Left renal cortex interstitium (tissue), 4 donors: Measurements from ENCODE around the gene RNLS. TPM values are rescaled to one million over a fixed set of nuclear protein-coding genes. Genes with fewer than 3 reads are reported as not detected.
"Not testable (repeated sequence)": the region's sequence is repeated elsewhere in the genome, so short reads cannot be mapped to it uniquely, and the experiment has no call there.

ENCODE experiments used
- DNase-seq, 4 donors: peaks; one replicate each; pipeline ENCODE4 v3.0.0-alpha.2; 2013; ENCODE audit warnings: low read depth in 4 of 4, low spot score in 2 of 4, missing footprints in 1 of 4
- polyA plus RNA-seq, 4 donors: library from polyadenylated mRNA; unstranded; fragments of 120-200 nt; gene quantifications; one replicate each; pipeline ENCODE4 v1.2.1, GENCODE V29; 2013; ENCODE audit not compliant: insufficient read length in 4 of 4

RNLS gene
- polyA plus RNA-seq, 4 donors: 14.5 to 21.2 (median 15.8) TPM

GRCh38 chr10:88489107-88489506 lies 94.0 kb downstream of the RNLS start:
- DNase-seq: no peak

GRCh38 chr10:88486816-88487215 lies 96.3 kb downstream of the RNLS start:
- DNase-seq: not testable (repeated sequence)

DNA sequence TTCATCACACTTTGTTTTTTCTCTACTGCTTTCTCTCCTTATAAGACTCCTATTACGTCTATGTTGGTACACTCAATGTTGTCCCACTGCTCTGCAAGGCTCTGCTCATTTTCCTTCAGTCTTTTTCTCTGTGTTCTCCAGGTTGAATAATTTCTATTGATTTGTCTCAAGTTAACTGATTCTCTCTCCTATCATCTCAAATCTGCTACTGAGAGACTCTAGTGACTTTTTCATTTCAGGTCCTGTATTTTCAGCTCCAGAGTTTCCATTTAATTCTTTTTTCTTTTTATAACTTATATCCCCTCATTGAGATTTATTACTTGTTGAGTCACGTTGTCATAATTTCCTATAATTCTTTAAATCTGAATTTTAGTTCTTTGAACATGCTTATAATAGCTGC lies 100.9 kb downstream of the RNLS start:
- DNase-seq: no peak

- DNase-seq: no peak
Measured at GRCh38 chr10:88478256-88478655, 104.9 kb downstream of the RNLS start.

DNA sequence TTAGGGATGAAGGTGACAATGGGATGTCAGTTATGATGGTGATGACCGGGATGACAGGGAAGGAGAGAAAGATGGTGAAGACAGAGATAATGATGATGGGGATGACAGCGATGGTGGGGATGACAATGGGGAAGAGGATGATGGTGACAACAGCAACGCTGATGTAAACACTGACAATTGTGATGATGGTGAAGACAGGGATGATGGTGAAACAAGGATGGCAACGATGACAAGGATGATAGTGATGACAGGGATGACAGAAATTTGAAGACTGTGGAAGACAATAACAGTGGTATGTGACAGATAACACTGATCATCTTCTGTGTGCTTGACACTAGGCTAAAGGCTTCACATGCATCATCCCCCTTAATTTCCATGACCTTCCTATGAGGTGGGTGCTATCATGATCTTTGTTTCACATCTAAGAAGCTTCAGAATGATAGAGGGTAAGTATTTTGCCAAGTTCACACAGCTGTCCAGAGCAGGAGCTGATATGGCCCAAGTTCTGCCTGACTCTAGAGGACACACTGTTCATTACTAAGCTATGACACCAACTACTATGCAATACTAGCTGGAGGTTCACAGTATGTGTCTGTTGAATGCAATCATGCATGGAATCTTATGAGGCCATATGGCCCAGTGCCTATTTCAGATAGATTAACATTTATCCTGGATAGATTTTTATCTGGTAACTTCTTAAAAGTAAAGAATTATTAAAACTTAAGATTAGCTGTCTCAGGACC lies 105.6 kb downstream of the RNLS start:
- no peak for DNase-seq

DNA sequence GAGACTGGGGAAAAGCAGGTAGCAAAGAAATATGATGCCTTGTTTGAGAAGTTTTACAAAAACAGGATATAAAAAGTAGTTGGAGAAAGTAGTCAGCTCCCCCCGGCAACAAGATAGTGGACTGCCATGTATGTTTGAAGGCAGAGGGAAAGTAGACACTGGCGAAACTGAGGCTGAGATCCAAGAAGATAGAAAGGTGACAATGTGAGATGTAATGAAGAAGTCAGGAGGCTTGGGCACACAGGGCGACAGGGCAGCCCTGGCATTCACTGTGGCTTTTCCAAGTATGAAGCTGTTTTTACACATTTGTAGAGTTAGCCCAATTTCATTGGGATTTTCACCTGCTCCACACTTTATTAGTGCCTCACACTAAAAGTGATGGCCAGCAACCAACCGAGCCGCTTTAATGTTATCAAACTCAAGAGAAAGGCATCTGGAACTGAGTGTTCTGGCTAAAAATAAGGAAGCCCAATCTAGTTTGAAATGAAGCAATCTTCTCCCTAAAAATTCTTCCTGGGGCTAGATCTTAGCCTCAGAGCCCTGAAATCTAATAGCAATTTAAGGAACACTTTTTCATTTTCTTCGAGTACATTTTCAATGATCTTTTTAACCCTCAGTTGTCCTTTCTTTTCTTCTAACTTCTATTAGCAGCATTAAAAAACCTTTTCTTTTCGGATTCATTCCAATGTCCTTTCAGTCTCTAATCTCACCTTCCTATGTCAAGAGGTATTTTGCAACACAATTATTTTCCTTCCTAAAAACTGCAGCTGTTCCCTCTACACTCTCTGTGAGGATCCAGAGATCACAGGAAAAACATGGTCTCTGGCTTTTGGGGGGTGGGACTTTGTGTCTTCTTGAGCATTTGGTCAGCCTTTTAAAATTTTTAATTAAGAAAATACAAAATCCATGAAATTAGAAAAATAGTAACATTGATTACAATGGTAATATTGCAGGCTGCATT lies 108.0 kb downstream of the RNLS start:
- no peak for DNase-seq

DNA sequence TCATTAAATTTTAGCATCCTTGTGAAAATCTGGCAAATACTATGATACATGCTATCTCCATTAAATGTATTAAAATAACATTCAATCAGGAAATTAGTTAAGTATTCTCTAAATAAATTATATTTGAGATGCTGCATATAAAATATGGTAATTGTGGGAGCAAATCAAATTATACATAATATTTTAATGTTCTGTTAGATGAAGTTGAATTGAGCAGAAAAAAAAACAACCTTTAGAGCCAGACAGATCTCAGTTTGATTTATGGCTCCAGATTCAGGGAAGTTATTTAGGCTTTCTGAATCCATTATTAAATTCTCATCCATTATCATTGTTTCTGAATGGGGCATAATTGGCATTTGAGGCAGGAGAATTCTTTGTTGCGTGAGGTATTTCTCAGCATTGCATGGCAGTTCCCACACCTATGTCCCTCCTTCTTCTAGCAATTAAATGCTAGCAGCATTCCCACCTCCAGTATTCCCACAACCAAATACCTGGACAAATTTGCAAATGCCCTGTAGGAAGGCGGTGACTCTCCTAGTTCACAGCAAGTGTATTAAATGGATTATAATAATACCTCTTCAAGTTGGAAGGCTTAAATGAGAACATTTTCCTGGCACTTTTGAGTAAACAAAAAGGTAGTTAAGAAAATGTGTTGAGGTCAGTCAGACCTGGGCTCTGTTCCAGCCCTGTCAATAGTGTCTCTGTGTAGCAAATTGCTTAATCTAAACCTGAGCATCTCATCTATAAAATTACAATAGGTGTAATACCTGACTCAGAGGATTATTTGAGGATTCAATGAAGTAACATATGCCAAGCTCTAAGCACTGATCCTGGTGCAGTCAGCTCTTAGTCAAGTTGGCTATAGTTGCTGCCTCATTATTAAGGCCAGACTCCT lies 108.9 kb downstream of the RNLS start:
- DNase-seq: no peak

DNA sequence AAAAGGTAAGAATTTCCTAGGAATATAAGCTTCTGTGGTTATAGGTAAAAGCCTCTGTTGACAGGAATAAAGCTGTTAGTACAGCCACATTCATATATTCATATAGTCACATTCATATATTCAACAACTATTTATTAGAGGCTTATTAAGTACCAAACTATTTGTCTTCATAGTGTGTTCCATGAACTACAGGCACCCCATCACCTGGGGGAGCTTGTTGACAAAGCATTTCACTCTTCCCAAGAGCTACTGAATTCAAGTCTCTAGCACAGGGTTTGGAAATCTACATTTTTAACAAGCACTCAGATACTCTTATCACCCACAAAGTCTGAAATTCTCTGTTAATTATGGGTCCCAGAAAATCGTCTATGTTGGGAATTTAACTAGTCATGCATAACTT lies 110.6 kb downstream of the RNLS start:
- no peak for DNase-seq

- no peak for DNase-seq
Measured at GRCh38 chr10:88471899-88472298, 111.2 kb downstream of the RNLS start.

GRCh38 chr10:88467835-88468485 lies 115.2 kb downstream of the RNLS start:
- no peak for DNase-seq

GRCh38 chr10:88466786-88467185 lies 116.3 kb downstream of the RNLS start:
- no peak for DNase-seq

DNA sequence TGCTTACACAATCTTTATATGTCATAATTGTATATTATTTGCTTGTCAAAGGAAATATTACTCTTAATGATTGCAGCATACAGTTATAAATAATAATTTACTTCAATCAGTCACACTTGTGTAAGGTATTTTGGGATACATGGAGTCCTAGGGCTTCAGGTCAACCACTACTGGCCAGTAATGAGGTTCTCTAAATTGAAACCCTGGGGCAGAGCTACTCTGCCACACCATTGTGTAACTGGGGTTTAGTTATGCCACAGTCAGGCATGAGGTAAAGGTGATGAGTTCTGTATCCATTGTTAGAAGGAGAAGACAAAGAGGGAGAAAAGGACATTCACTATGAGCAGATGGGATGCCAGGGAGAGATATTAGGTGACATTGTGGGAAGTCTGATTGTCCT lies 117.4 kb downstream of the RNLS start:
- no peak for DNase-seq

- no peak for DNase-seq
Measured at GRCh38 chr10:88463811-88464210, 119.3 kb downstream of the RNLS start.

- DNase-seq: no peak
Measured at GRCh38 chr10:88461426-88461825, 121.7 kb downstream of the RNLS start.

DNA sequence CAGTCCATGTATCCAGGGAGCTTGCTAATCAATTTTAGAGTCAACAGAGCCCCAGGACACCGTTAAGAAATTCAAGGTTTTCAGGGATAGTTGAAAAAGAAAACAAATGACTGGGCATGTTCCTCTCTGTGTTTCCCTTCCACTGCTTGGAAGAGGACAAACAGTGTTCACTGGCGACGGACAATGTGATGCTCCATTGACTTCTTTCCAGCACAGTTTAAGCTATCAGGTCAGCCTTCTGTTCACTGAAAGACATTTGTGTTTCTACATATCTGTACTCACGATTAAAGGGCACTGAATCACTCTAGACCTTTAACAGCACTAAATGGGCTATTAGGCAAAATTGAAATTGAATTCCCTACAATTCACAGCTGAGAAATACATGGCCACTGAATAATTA lies 123.6 kb downstream of the RNLS start:
- no peak for DNase-seq

DNA sequence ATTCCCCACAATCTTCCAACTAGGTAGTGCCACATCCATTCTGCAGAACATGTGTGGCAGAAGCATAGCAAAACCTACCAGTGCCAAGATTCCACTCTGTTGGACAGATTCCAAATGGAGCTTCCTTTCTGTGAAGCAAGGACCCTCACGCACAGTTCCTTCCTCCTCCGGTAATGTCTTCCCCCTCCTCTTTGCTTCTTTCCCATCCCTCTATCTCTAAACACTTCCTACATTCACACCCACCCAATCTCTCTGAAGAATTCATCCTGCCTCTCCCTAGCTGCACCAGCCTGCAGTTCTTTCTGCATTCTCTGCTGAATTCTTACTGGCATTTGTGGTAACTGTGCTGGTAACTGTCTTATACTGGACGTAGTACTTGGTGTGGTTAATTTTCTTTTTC lies 124.9 kb downstream of the RNLS start:
- DNase-seq: no peak

GRCh38 chr10:88457660-88458059 lies 125.5 kb downstream of the RNLS start:
- no peak for DNase-seq

- DNase-seq: no peak
Measured at GRCh38 chr10:88456730-88457129, 126.4 kb downstream of the RNLS start.

DNA sequence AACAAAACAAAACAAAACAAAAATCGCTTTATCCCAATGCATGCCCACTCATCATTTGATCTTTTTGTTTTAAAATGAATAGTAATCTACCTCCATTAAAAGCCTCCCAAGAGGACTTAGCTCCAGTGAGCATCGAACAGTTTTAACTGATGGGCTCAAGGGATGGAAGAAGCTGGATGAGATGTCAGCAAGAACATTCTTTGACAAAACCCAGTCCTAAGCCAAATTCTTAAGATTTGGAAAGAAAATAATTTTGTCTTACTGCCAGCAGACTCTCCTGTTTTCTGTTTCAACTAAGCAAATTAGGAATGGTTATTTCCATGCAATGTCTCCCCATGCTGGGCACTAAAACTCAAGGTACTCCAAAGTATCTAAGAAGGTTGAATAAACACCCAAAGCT lies 127.3 kb downstream of the RNLS start:
- no peak for DNase-seq

DNA sequence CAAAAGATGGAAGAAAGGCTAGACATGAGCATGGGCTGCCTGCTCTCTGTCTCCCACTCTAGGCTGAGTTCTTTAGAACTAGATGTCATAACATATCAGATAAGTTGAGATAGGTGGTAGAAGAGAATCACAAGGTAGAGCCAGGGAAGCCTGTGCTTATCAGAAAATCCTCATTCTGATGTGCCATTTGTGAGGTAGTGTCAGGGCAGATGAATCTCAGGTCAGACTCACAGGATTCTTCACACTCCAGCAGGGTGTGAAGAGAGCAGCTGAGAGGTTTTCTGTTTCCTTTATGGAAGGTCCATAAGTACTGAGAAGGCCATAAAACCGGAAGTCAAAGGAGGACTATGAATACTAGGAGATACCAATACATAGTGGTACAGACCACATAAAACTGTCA lies 132.9 kb downstream of the RNLS start:
- DNase-seq: no peak
